CD4-positive, alpha-beta T cell treated with Interleukin-2 at 100 ng/mL for 4 hours (primary cell): ENCODE measurements around the gene RLN2.

Experiments
- DNase-seq: peaks from one replicate; pipeline ENCODE4 v3.0.0-alpha.2; 2020; ENCODE audit warnings: low spot score

RLN2 gene

DNA sequence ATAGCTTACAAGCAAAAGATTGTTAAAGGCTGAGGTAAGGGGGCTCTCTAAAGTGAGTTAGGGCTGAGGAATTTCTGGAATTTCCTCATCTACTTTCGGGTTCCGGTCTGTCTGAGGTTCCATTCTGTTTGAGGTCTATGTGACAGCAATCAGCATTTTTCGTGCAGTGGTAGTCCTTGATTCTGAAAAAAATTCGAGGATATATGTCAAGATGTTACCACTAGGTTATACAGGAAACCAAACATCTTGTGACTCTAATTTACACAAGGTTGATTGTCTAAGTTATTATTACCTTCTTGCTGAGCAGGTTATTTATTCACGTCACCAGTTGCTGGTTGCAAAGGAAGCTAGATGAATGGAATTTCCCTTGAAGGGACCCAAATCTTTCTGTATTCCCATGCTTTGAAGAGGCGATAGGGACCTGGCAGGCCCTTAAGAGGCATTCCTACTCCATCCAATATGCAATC lies 35.2 kb downstream of the RLN2 start:
- no peak for DNase-seq

DNA sequence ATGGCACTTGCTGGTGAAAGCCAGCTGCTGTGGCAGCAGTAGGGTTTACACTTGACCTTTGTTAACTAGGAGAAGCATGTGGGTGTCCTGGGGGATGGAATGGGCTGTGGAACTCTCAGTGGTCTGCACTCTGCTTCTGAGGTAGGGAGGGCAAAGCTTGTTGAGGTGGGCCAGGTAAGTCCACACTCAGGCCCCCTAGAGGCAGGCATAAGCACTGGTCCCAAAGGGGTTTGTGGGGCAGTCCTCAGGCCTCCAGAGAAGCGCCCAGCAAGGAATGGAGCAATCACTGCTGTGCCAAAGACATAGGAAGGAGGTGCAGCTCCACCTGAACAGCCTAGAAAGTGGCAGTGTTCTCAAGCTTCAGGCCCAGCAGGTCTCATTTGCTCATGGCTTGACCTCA lies 38.6 kb downstream of the RLN2 start:
- no peak for DNase-seq

DNA sequence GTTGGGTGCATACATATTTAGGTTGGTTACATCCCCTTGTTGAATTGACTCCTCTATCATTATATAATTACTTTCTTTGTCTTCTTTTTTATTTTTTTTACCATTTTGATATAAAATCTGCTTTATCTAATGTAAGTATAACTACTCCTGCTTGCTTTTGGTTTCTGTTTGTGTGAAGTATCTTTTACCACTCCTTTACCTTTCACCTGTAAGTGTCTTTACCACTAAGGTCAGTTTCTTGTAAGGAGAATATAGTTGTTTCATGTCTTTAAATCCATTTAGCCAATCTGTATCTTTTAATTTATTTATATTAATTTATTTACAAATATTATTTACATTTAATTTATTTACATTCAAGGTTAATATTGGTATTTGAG lies 40.3 kb downstream of the RLN2 start:
- DNase-seq: no peak

DNA sequence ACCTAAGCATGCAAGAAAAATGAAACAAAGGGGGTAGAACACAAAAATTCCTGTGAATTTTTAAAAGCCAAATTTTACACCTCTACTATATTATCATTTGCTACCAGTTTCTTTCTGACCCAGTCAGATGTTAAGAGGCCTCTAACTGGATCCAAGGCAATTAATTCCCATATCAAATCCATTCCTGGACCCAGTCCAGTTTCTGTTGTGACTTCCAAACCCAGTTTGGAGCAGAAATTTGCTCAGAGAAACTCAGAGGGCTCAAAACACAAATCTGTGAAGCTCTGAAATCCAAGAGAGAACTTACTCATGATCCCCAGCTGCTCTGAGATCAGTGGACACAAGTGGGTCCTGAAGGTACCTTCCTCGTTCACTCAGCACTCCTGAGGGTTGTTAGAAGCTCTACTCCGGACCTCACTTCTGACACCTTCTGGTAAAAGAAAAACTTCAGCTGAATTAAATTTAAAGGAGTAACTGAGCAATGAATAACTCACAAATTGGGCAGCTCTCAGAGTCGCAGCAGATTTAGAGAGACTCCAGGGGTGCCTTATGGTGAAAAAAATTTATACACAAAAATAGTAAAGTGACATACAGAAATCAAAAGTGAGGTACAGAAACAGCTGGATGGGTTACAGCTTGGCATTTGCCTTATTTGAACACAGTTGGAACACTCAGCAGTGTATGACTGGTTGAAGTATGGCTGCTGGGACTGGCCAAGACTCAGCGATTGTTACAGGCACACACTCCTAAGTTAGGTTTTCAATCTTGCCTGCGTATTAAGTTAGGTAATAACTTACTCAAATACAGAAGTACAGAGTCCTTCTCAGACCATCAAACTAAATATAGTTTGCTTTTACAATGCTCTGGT lies 40.9 kb downstream of the RLN2 start:
- peak; percentile 7 for DNase-seq
